Tibial nerve (tissue), 4 donors: ENCODE data around the gene RNF121. TPM values are rescaled to one million over a fixed set of nuclear protein-coding genes. Genes with fewer than 3 reads are reported as not detected.

Source experiments
- DNase-seq, 2 donors: peaks; one replicate each; pipeline ENCODE4 v3.0.0-alpha.2; 2019; ENCODE audit warnings: low spot score in 2 of 2
- H3K27ac ChIP-seq, 4 donors: fragments of 200-600 bp; sonication (generic) in 3 of 4; one replicate each; pipeline ENCODE4 v1.5.1; 2017 to 2019; ENCODE audit warnings: mild to moderate bottlenecking in 1 of 4
- H3K27me3 ChIP-seq, 2 donors: fragments of 200-600 bp; sonication (generic) in 1 of 2; one replicate each; pipeline versions ENCODE4 v1.5.1 to v1.6.0; 2017 to 2019
- H3K36me3 ChIP-seq, 3 donors: fragments of 200-600 bp; sonication (generic); one replicate each; pipeline ENCODE4 v1.5.1; 2018 to 2019
- H3K4me1 ChIP-seq, 4 donors: fragments of 200-600 bp; sonication (generic) in 3 of 4; one replicate each; pipeline ENCODE4 v1.5.1; 2017 to 2019
- H3K4me3 ChIP-seq, 4 donors: fragments of 200-600 bp; sonication (generic) in 3 of 4; one replicate each; pipeline ENCODE4 v1.5.1; 2017 to 2019; ENCODE audit warnings: mild to moderate bottlenecking in 1 of 4, moderate library complexity in 1 of 4
- H3K9me3 ChIP-seq, 4 donors: fragments of 200-600 bp; sonication (generic) in 3 of 4; one replicate each; pipeline ENCODE4 v1.5.1; 2017 to 2019
- CTCF ChIP-seq, 5 experiments: fragments of 200-600 bp in 3 of 5; fragments of 450-650 bp in 2 of 5; sonication (generic) in 3 of 5; IDR thresholded peaks; one replicate each; pipeline ENCODE4 v1.5.1; 2016 to 2019; ENCODE audit warnings: antibody characterized with exemption in 5 of 5, mild to moderate bottlenecking in 3 of 5, moderate library complexity in 2 of 5
- EP300 ChIP-seq, 2 donors: sonication (generic); formaldehyde crosslinking; IDR thresholded peaks; one replicate each; pipeline ENCODE4 v1.6.1; 2017; ENCODE audit warnings: antibody characterized with exemption in 2 of 2, mild to moderate bottlenecking in 1 of 2
- POLR2A ChIP-seq, 2 donors: fragments of 450-650 bp; IDR thresholded peaks; one replicate each; pipeline ENCODE4 v1.6.1; 2017; ENCODE audit warnings: antibody characterized with exemption in 2 of 2, mild to moderate bottlenecking in 2 of 2, moderate library complexity in 2 of 2
- WGBS, 2 donors: methylation state at CpG; one replicate each; pipeline ENCODE4 v1.1.5; 2018; 5-methylcytosine and 5-hydroxymethylcytosine counted together
- total RNA-seq, 4 donors: library from RNA; depleted of rRNA; stranded (reverse); fragments of >200 nt; gene quantifications; one replicate each; pipeline ENCODE4 v1.1.0, GENCODE V29; 2016

RNF121 gene
- total RNA-seq, 4 donors from 2014 or later: 17.2 to 29.4 (median 21.4) TPM

DNA sequence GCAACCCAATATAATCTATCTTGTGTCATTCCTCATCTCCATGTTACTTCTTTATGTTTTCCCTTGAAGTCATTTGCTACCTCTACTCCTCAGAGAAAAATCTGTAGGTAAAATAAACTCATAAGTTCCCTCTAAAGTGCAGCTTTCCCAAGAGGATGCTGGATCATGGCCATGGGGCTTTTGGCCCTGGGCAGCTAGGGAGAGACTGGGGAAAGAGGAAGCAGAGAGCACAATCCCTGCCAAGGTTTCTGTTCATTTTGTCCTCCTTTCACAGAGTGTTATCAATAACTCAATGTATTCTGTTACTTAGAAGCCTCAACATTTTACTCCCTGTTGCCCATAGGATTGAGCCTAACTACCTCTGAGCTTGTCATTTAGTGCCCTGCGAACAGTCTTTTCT lies 9.0 kb downstream of the RNF121 start:
- no peak overlapping the region for H3K4me3 ChIP-seq
- 95 to 97% methylated on average over 1 of the region's 1 CpG for WGBS, 2 donors
- H3K36me3 ChIP-seq: no peaks in the 10 kb centered on the region
- no peak overlapping the region for H3K27ac ChIP-seq
- no peaks in the 10 kb centered on the region for H3K27me3 ChIP-seq
- peaks cover 0 to 20% (median 6%) of the 10 kb centered on the region in 4 donors for H3K4me1 ChIP-seq
- DNase-seq: no peak
- TF ChIP-seq EP300 (IDR thresholded peaks at IDR 0.05) (no peak), CTCF (IDR thresholded peaks at IDR 0.05) (no peak), POLR2A (IDR thresholded peaks at IDR 0.05) (no peak)
- H3K9me3 ChIP-seq: no peaks in the 10 kb centered on the region

DNA sequence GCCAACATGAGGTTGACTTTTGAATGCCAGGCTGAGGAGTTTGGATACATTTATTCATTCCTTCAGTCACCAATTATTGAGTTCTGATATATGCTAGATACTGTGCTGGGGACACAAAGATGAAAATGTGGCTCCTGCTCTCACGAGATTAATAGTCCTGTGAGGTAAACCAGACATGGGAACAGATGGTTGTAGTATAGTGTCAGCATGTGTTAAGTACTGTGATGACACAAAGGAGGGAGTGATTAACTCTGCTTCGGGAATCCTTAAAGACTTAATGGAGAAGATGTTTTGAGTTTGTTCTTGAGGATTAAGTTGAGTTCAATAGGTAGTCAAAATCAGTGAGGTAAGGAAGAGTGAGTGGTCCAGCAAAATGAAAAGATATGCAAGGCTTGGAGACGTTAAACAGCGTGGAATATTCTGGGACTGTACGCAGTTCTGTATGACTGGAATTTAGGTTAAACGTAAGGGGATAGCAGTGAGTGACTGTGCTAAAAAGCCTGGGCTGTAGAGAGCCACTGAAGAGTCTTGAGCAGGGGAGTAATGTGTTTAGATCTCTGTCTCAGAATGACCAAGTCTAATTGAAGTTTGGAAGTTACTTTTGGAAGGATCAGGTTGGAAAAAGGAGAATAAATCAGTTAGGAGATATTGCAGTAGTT lies 11.8 kb downstream of the RNF121 start:
- no peak for DNase-seq

GRCh38 chr11:71946144-71946571 lies 17.3 kb downstream of the RNF121 start:
- no peak overlapping the region for H3K4me3 ChIP-seq
- no peaks in the 10 kb centered on the region for H3K36me3 ChIP-seq
- 69 to 83% methylated on average over 2 of the region's 2 CpGs for WGBS, 2 donors
- no peak overlapping the region for H3K27ac ChIP-seq
- H3K27me3 ChIP-seq: no peaks in the 10 kb centered on the region
- no peak for DNase-seq
- H3K9me3 ChIP-seq: no peaks in the 10 kb centered on the region
- peaks cover 0 to 12% (median 0%) of the 10 kb centered on the region in 4 donors for H3K4me1 ChIP-seq
- TF ChIP-seq POLR2A (IDR thresholded peaks at IDR 0.05) (no peak), EP300 (IDR thresholded peaks at IDR 0.05) (no peak), CTCF (IDR thresholded peaks at IDR 0.05) (no peak)

More for the DNA sequence above, 11.8 kb downstream of the RNF121 start:
- WGBS, 2 donors: 82 to 83% methylated on average over 6 of the region's 6 CpGs
- Histone ChIP-seq H3K27me3 (no peaks in the 10 kb centered on the region), H3K27ac (no peak overlapping the region), H3K36me3 (no peaks in the 10 kb centered on the region), H3K9me3 (no peaks in the 10 kb centered on the region), H3K4me1 (peaks cover 0 to 11% (median 0%) of the 10 kb centered on the region in 4 donors), H3K4me3 (no peak overlapping the region)
- no peak for TF ChIP-seq EP300 (IDR thresholded peaks at IDR 0.05)
- TF ChIP-seq CTCF (IDR thresholded peaks at IDR 0.05): no peak
- no peak for TF ChIP-seq POLR2A (IDR thresholded peaks at IDR 0.05)

DNA sequence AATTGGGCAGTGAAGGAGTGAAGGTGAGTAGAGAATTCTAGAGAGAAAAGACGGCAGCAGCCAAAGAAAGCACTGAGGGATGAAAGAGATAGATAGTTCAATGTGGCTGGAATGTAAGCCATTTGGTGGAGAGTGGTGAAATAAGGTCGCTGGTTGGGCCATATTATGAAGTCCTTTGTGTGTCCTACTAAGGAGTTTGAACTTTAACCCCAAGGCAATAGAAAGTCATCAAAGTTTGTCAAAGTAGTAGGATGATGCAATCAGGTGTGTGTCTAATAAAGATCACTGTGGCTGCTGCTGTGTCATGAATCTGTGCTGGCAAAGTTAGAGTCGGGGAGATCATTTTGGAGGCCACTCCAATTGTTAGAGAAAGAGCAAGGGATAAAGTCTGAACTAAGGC lies 18.7 kb downstream of the RNF121 start:
- Histone ChIP-seq H3K27me3 (no peaks in the 10 kb centered on the region), H3K4me3 (no peak overlapping the region), H3K36me3 (no peaks in the 10 kb centered on the region), H3K27ac (no peak overlapping the region), H3K9me3 (no peaks in the 10 kb centered on the region), H3K4me1 (peaks cover 0 to 12% (median 0%) of the 10 kb centered on the region in 4 donors)
- TF ChIP-seq EP300 (IDR thresholded peaks at IDR 0.05): no peak
- no peak for TF ChIP-seq CTCF (IDR thresholded peaks at IDR 0.05)
- no peak for TF ChIP-seq POLR2A (IDR thresholded peaks at IDR 0.05)
- DNase-seq: no peak
- WGBS, 2 donors: 80 to 87% methylated on average over 3 of the region's 3 CpGs

DNA sequence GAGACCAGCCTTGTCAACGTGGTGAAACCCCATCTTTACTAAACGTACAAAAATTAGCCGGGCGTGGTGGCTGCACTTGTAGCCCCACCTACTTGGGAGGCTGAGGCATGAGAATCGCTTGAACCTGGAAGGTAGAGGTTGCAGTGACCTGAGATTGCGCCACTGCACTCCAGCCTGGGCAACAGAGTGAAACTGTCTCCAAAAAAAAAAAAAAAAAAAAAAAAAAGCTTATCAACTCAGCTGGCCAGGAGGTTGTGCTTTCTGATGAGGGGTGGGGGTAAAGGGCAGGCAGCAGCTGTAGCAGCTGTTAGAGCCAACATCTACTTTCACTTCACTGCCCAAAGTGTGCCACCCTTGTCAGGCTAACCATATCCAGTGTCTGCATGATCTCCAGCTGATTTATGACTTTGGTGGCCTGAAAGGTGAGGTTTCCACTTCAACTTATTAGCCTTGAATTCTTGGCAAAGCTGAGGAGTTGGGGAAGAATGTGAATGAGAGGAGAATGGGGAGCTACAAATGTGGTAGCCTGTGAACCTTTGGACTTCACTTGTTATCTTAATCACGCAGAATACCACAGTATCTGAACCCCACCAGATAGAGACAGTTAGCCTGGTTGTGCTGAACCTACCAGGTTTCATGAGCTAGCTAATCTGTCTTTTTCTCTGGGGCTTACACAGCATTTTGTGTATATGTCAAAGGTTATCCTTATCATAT lies 19.6 kb downstream of the RNF121 start:
- no peak for TF ChIP-seq CTCF (IDR thresholded peaks at IDR 0.05)
- 77 to 81% methylated on average over 4 to 7 of the region's 7 CpGs for WGBS, 2 donors
- no peaks in the 10 kb centered on the region for H3K9me3 ChIP-seq
- peaks cover 0 to 12% (median 0%) of the 10 kb centered on the region in 4 donors for H3K4me1 ChIP-seq
- H3K27me3 ChIP-seq: no peaks in the 10 kb centered on the region
- no peak overlapping the region for H3K4me3 ChIP-seq
- DNase-seq: no peak
- peak overlapping the region in 1 of 4 donors; percentile 48 for H3K27ac ChIP-seq
- H3K36me3 ChIP-seq: no peaks in the 10 kb centered on the region
